Retinal pigment epithelial cell (primary cell): ENCODE measurements around the gene TOLLIP.

ENCODE experiments used
- DNase-seq: peaks from one replicate; pipeline ENCODE4 v3.0.0-alpha.2; 2010; ENCODE audit warnings: low read depth
- H3K4me3 ChIP-seq: 2 replicates; pipeline ENCODE4 v1.5.1; 2011; ENCODE audit warnings: mild to moderate bottlenecking, low read length, control low read depth, moderate library complexity
- TF ChIP-seq, protein P1 (sequence below): conservative IDR thresholded peaks from 2 replicates; pipeline ENCODE4 v1.5.1; 2011; ENCODE audit warnings: low read depth, low read length, control low read depth, inconsistent platforms

The TOLLIP gene

DNA sequence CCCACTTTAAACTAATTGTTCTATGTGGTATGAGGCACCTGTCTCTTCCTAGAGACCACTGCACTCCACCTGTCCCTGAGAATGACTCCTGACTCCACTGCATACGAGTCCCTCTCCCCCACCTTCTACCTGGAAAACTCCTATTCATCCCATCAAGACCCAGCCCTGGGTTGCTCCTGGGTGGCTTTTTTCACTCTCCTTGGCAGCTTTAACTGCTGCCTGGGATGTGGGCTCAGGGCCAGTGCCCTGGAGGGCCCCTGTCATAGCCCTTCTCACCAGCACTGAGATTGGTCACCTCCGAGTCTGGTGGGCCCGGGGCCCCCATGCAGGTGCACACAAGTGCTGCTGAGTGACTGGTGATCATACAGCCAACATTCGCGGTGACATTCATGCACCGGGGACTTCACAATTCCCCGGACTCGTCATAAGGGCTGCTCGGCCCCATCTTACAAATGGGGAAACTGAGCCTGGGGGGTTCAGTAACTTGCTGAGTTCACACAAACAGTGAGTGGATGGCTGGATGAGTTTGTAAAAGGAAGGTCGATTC is 25.9 kb upstream of the TOLLIP start:
- TF ChIP-seq, protein P1, sequence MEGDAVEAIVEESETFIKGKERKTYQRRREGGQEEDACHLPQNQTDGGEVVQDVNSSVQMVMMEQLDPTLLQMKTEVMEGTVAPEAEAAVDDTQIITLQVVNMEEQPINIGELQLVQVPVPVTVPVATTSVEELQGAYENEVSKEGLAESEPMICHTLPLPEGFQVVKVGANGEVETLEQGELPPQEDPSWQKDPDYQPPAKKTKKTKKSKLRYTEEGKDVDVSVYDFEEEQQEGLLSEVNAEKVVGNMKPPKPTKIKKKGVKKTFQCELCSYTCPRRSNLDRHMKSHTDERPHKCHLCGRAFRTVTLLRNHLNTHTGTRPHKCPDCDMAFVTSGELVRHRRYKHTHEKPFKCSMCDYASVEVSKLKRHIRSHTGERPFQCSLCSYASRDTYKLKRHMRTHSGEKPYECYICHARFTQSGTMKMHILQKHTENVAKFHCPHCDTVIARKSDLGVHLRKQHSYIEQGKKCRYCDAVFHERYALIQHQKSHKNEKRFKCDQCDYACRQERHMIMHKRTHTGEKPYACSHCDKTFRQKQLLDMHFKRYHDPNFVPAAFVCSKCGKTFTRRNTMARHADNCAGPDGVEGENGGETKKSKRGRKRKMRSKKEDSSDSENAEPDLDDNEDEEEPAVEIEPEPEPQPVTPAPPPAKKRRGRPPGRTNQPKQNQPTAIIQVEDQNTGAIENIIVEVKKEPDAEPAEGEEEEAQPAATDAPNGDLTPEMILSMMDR = no peak
- no peak for DNase-seq
- H3K4me3 ChIP-seq = no peak overlapping the region

DNA sequence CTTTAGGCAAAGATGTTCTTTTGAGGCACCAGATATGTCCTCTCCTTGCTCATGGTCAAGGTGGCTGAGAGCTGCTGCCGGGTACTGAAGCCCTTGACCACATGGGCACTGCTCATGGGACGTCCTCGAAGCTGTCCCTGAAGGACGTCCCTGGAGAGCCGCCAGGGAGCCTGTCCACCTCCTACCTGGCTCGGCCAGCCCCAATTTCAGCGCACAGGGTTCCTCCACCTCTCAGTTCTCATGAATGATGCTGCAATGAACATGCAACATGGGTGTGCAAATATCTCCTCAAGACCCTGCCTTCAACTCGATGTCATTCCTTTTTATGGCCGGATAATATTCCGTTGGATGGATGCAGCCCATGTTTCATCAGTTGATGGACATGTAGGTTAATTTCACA is 24.4 kb upstream of the TOLLIP start:
- no peak for DNase-seq
- TF ChIP-seq, protein P1 = no peak
- H3K4me3 ChIP-seq = no peak overlapping the region

DNA sequence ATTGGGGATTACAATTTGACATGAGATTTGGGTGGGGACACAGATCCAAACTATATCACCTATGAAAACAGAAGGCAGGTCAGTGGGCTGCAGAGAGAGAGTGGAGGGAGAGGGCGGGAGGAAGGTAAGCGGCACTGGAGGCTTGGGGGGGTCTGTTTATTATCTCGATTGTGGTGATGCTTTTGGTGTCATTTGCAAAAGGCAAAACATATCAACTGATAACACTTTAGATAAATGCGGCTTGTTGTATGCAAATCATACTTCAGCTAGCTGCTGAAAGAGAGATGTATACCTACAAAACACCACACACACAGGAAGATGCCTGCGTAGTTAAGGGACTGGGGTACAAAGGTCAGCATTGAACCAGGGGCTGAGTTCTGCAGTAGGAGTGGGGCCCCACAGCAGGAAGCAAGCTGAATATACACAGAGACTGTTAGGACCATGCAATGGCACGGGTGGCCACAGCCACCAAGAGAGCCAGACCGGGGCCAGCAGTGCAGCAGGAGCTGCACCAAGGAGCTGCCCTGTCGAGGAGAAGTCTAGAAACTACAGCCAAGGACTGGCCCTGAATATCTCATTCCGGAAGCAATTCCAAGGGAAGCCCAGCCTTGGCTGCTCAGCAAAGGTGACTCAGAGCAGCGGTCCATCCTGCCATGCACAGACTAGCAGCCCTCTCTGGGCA is 23.8 kb upstream of the TOLLIP start:
- no peak for DNase-seq
- no peak overlapping the region for H3K4me3 ChIP-seq
- TF ChIP-seq, protein P1 = no peak

DNA sequence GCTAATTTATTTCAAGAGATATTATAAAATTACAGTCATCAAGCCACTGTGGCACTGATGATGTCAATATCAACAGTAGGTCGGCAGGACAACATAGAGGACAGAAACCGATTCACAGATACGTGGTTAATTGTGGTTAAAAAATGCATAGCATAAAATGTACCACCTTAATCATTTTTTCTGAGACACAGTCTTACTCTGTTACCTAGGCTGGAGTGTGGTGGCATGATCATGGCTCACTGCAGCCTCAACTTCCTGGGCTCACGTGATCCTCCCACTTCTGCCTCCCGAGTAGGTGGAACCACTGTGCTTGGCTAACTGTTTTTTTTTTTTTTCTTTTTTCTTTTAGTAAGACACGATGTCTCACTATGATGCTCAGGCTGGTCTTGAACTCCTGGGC is 21.0 kb upstream of the TOLLIP start:
- no peak overlapping the region for H3K4me3 ChIP-seq
- TF ChIP-seq, protein P1 = no peak
- no peak for DNase-seq

DNA sequence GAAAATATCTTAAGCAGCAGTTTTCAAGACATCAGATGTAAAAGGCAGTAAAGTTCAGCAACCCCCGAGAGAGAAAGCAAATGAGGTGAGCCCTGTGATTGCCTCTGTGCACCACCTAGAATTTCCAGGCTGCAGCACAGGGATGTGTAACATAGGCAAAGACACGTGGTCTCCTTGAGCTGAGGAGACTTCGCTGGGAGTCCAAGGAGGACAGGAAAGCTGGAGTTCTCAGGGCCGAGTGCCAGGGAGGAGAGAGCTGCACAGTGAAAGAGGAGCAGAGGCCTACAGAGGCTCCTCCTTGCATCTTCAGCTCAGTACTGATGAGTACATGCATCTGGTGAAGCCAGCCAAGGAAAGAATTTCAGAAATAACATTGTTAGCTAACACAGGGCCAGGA is 17.6 kb upstream of the TOLLIP start:
- TF ChIP-seq, protein P1 = no peak
- H3K4me3 ChIP-seq = no peak overlapping the region
- DNase-seq = no peak

DNA sequence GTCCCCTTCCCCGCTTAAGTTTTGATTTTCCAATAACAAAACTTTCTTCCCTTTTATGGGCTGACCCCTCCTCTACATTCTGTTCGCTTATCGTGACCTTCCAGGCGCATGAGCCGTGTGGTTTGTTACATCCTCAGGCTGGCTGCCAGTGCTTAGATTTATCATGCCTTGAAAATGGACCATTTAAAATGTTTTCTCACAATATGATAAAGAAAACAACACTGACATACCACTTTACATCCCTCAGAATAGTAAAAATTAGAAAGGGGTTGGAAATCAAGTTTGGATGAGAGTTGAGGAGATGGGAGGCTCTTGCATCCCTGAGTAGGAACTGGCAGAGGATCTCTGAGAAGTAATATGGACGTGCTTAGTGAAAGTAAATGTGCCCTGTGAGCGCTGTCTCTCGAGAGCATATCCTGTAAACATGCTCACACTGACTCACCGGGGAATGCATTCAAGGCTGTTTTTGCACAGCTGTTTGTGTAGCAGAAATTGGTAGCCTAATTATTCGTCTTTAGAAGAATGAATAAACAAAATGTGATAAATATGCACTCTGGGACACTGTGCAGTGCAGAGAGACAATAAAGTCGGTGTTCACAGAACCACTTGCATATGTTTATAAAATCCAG is 17.1 kb upstream of the TOLLIP start:
- TF ChIP-seq, protein P1 = no peak
- no peak overlapping the region for H3K4me3 ChIP-seq
- DNase-seq = no peak

DNA sequence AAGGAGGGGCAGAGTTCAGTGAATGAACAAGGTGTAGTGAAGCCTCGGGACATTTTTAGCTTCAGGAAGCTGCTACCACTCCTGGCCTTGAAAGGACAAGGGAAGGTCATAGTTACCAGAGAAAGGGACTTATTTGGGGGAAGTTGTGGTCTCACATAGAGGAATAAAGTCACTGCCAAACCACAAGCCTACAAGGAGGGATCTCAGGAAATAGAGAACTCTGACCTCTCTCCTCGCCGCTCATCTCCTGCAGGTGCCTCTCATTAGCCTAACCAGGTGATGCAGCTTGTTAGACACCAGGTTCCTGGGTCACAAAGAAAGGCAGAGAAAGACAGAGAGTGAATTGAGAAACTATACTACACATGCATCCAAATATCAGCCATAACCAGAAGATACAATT is 14.3 kb upstream of the TOLLIP start:
- no peak for DNase-seq
- no peak overlapping the region for H3K4me3 ChIP-seq
- TF ChIP-seq, protein P1 = no peak
